Neural cell (in vitro differentiated cells): ENCODE results near the gene BCAR3. TPM values are rescaled to one million over a fixed set of nuclear protein-coding genes. Genes with fewer than 3 reads are reported as not detected.

Experiments used
- H2AFZ ChIP-seq: fragments of 200-600, 300-800 bp; sonication (generic), shearing (Covaris generic); 2 replicates; pipeline ENCODE4 v1.6.0; 2014; ENCODE audit warnings: low read depth, mild to moderate bottlenecking, antibody characterized with exemption, low read length, moderate library complexity
- H3F3A ChIP-seq: fragments of 200-600 bp; shearing (Covaris generic); 2 replicates; pipeline ENCODE4 v1.6.1; 2016; ENCODE audit warnings: mild to moderate bottlenecking, moderate library complexity, mixed read lengths, antibody characterized with exemption, low read length; ENCODE audit not compliant: insufficient read depth, poor library complexity, severe bottlenecking
- H3K27ac ChIP-seq: fragments of 200-600, 300-800 bp; sonication (generic), shearing (Covaris generic); 2 replicates; pipeline ENCODE4 v1.5.1; 2014; ENCODE audit warnings: mild to moderate bottlenecking, low read length, moderate library complexity
- H3K27me3 ChIP-seq: fragments of 300-800, 200-600 bp; sonication (generic), shearing (Covaris generic); 2 replicates; pipeline ENCODE4 v1.6.0; 2014; ENCODE audit warnings: mild to moderate bottlenecking, low read depth, low read length, moderate library complexity; ENCODE audit not compliant: insufficient read depth
- H3K36me3 ChIP-seq: fragments of 300-800, 200-600 bp; sonication (generic), shearing (Covaris generic); 2 replicates; pipeline ENCODE4 v1.5.1; 2014; ENCODE audit warnings: mild to moderate bottlenecking, antibody characterized with exemption, low read length, moderate library complexity; ENCODE audit not compliant: insufficient read depth
- H3K4me2 ChIP-seq: fragments of 300-800, 200-600 bp; sonication (generic), shearing (Covaris generic); 2 replicates; pipeline ENCODE4 v1.6.0; 2014; ENCODE audit warnings: mild to moderate bottlenecking, low read length
- H3K4me3 ChIP-seq: fragments of 300-800, 200-600 bp; sonication (generic), shearing (Covaris generic); 2 replicates; pipeline ENCODE4 v1.5.1; 2014; ENCODE audit warnings: mild to moderate bottlenecking, low read length, moderate library complexity
- H3K79me2 ChIP-seq: fragments of 200-600 bp; shearing (Covaris generic); replicated peaks from 2 replicates; pipeline ENCODE4 v1.6.0; 2014; ENCODE audit warnings: mild to moderate bottlenecking, low read length, moderate library complexity; ENCODE audit not compliant: insufficient read depth
- H3K9ac ChIP-seq: fragments of 300-800, 200-600 bp; sonication (generic), shearing (Covaris generic); 2 replicates; pipeline ENCODE4 v1.6.1; 2016; ENCODE audit warnings: mild to moderate bottlenecking, low read length, mixed read lengths
- H3K9me2 ChIP-seq: fragments of 200-600 bp; shearing (Covaris generic); 2 replicates; pipeline ENCODE4 v1.6.1; 2016; ENCODE audit warnings: mild to moderate bottlenecking, low read length, mixed read lengths; ENCODE audit not compliant: insufficient read depth
- H3K9me3 ChIP-seq: fragments of 200-600, 300-800 bp; sonication (generic), shearing (Covaris generic); 2 replicates; pipeline ENCODE4 v1.6.1; 2016; ENCODE audit warnings: mild to moderate bottlenecking, mixed run types, low read length, moderate library complexity, mixed read lengths
- H4K20me1 ChIP-seq: fragments of 200-600 bp; shearing (Covaris generic); 2 replicates; pipeline ENCODE4 v1.6.1; 2016; ENCODE audit warnings: mild to moderate bottlenecking, mixed run types; ENCODE audit not compliant: insufficient read depth
- EP300 ChIP-seq: fragments of 450-650 bp; conservative IDR thresholded peaks from 2 replicates; pipeline ENCODE4 v1.6.1; 2014; ENCODE audit warnings: antibody characterized with exemption, mild to moderate bottlenecking, moderate library complexity; ENCODE audit not compliant: poor library complexity, severe bottlenecking
- EZH2 ChIP-seq: fragments of 200-600, 300-800 bp; shearing (Covaris generic), sonication (generic); IDR thresholded peaks from 2 replicates; pipeline ENCODE4 v1.6.1; 2014; ENCODE audit warnings: antibody characterized with exemption, low read length, borderline replicate concordance, mild to moderate bottlenecking; ENCODE audit not compliant: insufficient read depth, poor library complexity, severe bottlenecking
- MXI1 ChIP-seq: fragments of 450-650 bp; conservative IDR thresholded peaks from 2 replicates; pipeline ENCODE4 v1.6.1; 2014; ENCODE audit warnings: antibody characterized with exemption, mild to moderate bottlenecking; ENCODE audit not compliant: poor library complexity, severe bottlenecking
- POLR2AphosphoS5 ChIP-seq: IDR thresholded peaks from 2 replicates; pipeline ENCODE4 v1.6.1; 2012
- RAD21 ChIP-seq: fragments of 450-650 bp; conservative IDR thresholded peaks from 2 replicates; pipeline ENCODE4 v1.6.1; 2014; ENCODE audit warnings: antibody characterized with exemption, mild to moderate bottlenecking, moderate library complexity
- REST ChIP-seq: IDR thresholded peaks from 2 replicates; pipeline ENCODE4 v1.6.1; 2012; ENCODE audit warnings: borderline replicate concordance
- SMC3 ChIP-seq: fragments of 450-650 bp; conservative IDR thresholded peaks from 2 replicates; pipeline ENCODE4 v1.6.1; 2014; ENCODE audit warnings: antibody characterized with exemption, mild to moderate bottlenecking, moderate library complexity; ENCODE audit not compliant: poor library complexity
- TAF1 ChIP-seq: IDR thresholded peaks from 2 replicates; pipeline ENCODE4 v1.6.1; 2012; ENCODE audit warnings: low read depth
- polyA plus RNA-seq: library from polyadenylated mRNA; depleted of rRNA; stranded (reverse); fragments of >200 nt; gene quantifications from 2 replicates; pipeline ENCODE4 v1.2.3, GENCODE V29; 2014
- TF ChIP-seq, protein P1 (sequence below): fragments of 450-650 bp; IDR thresholded peaks from 2 replicates; pipeline ENCODE4 v1.5.1; 2014; ENCODE audit warnings: antibody characterized with exemption, mild to moderate bottlenecking, moderate library complexity; ENCODE audit not compliant: poor library complexity, severe bottlenecking

The BCAR3 gene
- polyA plus RNA-seq, 1 donor from 2014 or later, result 2.5 TPM

- H3K4me2 ChIP-seq, result no peak overlapping the region
These were observed 43.3 kb downstream of the BCAR3 start for GRCh38 chr1:93638307-93638847.

GRCh38 chr1:93636712-93637111 is 44.9 kb downstream of the BCAR3 start:
- H3K27ac ChIP-seq, result no peak overlapping the region
- H4K20me1 ChIP-seq, result no peaks in the 10 kb centered on the region
- TF ChIP-seq SMC3, result no peak
- no peak for TF ChIP-seq MXI1
- TF ChIP-seq REST, result no peak
- no peak for TF ChIP-seq EP300
- TF ChIP-seq TAF1, result no peak
- TF ChIP-seq, protein P1, sequence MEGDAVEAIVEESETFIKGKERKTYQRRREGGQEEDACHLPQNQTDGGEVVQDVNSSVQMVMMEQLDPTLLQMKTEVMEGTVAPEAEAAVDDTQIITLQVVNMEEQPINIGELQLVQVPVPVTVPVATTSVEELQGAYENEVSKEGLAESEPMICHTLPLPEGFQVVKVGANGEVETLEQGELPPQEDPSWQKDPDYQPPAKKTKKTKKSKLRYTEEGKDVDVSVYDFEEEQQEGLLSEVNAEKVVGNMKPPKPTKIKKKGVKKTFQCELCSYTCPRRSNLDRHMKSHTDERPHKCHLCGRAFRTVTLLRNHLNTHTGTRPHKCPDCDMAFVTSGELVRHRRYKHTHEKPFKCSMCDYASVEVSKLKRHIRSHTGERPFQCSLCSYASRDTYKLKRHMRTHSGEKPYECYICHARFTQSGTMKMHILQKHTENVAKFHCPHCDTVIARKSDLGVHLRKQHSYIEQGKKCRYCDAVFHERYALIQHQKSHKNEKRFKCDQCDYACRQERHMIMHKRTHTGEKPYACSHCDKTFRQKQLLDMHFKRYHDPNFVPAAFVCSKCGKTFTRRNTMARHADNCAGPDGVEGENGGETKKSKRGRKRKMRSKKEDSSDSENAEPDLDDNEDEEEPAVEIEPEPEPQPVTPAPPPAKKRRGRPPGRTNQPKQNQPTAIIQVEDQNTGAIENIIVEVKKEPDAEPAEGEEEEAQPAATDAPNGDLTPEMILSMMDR, result no peak
- TF ChIP-seq POLR2AphosphoS5, result no peak
- TF ChIP-seq EZH2, result no peak
- no peaks in the 10 kb centered on the region for H3K9me3 ChIP-seq
- no peak overlapping the region for H3K4me3 ChIP-seq
- H3K9me2 ChIP-seq, result no peaks in the 10 kb centered on the region
- no peaks in the 10 kb centered on the region for H3K36me3 ChIP-seq
- no peaks in the 10 kb centered on the region for H3F3A ChIP-seq
- H3K9ac ChIP-seq, result no peak overlapping the region
- H3K27me3 ChIP-seq, result no peaks in the 10 kb centered on the region
- no peak overlapping the region for H3K4me2 ChIP-seq
- H2AFZ ChIP-seq, result no peak overlapping the region
- no peaks in the 10 kb centered on the region for H3K79me2 ChIP-seq

More at GRCh38 chr1:93638307-93638847, 43.3 kb downstream of the BCAR3 start:
- Histone ChIP-seq H4K20me1 (no peaks in the 10 kb centered on the region), H3K27ac (no peak overlapping the region), H2AFZ (no peak overlapping the region), H3K9me3 (no peaks in the 10 kb centered on the region), H3K36me3 (no peaks in the 10 kb centered on the region), H3K27me3 (no peaks in the 10 kb centered on the region), H3F3A (no peaks in the 10 kb centered on the region), H3K9me2 (no peaks in the 10 kb centered on the region), H3K4me3 (no peak overlapping the region), H3K9ac (no peak overlapping the region), H3K79me2 (no peaks in the 10 kb centered on the region)
- no peak for TF ChIP-seq EP300
- TF ChIP-seq POLR2AphosphoS5, result no peak
- TF ChIP-seq MXI1, result no peak
- no peak for TF ChIP-seq RAD21
- no peak for TF ChIP-seq REST
- TF ChIP-seq TAF1, result no peak
- no peak for TF ChIP-seq EZH2
- TF ChIP-seq SMC3, result no peak
- TF ChIP-seq, protein P1, result no peak
